Spleen (tissue), 11 donors: Measurements from ENCODE around the gene AOAH. TPM values are rescaled to one million over a fixed set of nuclear protein-coding genes. Genes with fewer than 3 reads are reported as not detected.
"Not testable (repeated sequence)": the region's sequence is repeated elsewhere in the genome, so short reads cannot be mapped to it uniquely, and the experiment has no call there.

Source experiments
- DNase-seq: peaks from one replicate; pipeline ENCODE4 v3.0.0-alpha.2; 2020
- H3K27ac ChIP-seq, 8 donors: fragments of 200-600 bp; sonication (generic) in 7 of 8; 1 replicate in 4 of 8; 2 replicates in 4 of 8; pipeline versions ENCODE4 v1.5.0 to v1.8.0; 2016 to 2021; ENCODE audit warnings: inconsistent platforms in 4 of 8, mild to moderate bottlenecking in 4 of 8, moderate library complexity in 1 of 8
- H3K27me3 ChIP-seq, 7 donors: fragments of 200-600 bp; sonication (generic) in 6 of 7; replicated peaks in 1 of 7; 1 replicate in 4 of 7; 2 replicates in 3 of 7; pipeline versions ENCODE4 v1.5.0 to v1.8.0; 2016 to 2021; ENCODE audit warnings: inconsistent platforms in 3 of 7, mild to moderate bottlenecking in 1 of 7
- H3K36me3 ChIP-seq, 6 donors: fragments of 200-600 bp; sonication (generic) in 5 of 6; 1 replicate in 4 of 6; 2 replicates in 2 of 6; pipeline versions ENCODE4 v1.5.0 to v1.8.0; 2016 to 2021; ENCODE audit warnings: inconsistent platforms in 2 of 6
- H3K4me1 ChIP-seq, 6 donors: fragments of 200-600 bp; sonication (generic) in 5 of 6; 1 replicate in 3 of 6; 2 replicates in 3 of 6; pipeline versions ENCODE4 v1.5.0 to v1.8.0; 2016 to 2021; ENCODE audit warnings: inconsistent platforms in 3 of 6
- H3K4me3 ChIP-seq, 8 donors: fragments of 200-600 bp; sonication (generic) in 7 of 8; 1 replicate in 4 of 8; 2 replicates in 4 of 8; pipeline versions ENCODE4 v1.5.0 to v1.8.0; 2016 to 2021; ENCODE audit warnings: inconsistent platforms in 4 of 8, mild to moderate bottlenecking in 4 of 8, moderate library complexity in 2 of 8
- H3K9me3 ChIP-seq, 8 donors: fragments of 200-600 bp; sonication (generic) in 7 of 8; 1 replicate in 4 of 8; 2 replicates in 4 of 8; pipeline versions ENCODE4 v1.5.0 to v1.8.0; 2016 to 2021; ENCODE audit warnings: inconsistent platforms in 4 of 8
- CTCF ChIP-seq, 11 experiments: fragments of 200-600 bp in 7 of 11; fragments of 450-650 bp in 4 of 11; sonication (generic) in 4 of 11; IDR thresholded peaks in 8 of 11; conservative IDR thresholded peaks in 3 of 11; 1 replicate in 7 of 11; 2 replicates in 4 of 11; pipeline versions ENCODE4 v1.4.0 to v1.8.0; 2016 to 2021; ENCODE audit warnings: antibody characterized with exemption in 11 of 11, inconsistent platforms in 4 of 11, mild to moderate bottlenecking in 1 of 11
- POLR2A ChIP-seq, 3 donors: fragments of 450-650 bp; IDR thresholded peaks; one replicate each; pipeline ENCODE4 v1.5.1; 2017; ENCODE audit warnings: antibody characterized with exemption in 3 of 3, mild to moderate bottlenecking in 1 of 3
- POLR2AphosphoS5 ChIP-seq, 3 donors: sonication (generic); formaldehyde crosslinking; IDR thresholded peaks; one replicate each; pipeline ENCODE4 v1.5.1; 2017; ENCODE audit warnings: antibody characterized with exemption in 3 of 3
- WGBS, 5 donors: extraction: QIAGEN DNeasy Blood & Tissue Kit in 3 of 5; methylation state at CpG; one replicate each; pipeline versions ENCODE4 v1.1.5 to v1.1.7; 2013 to 2018; 5-methylcytosine and 5-hydroxymethylcytosine counted together
- intact Hi-C: fragments of 100-400 bp; cut with DNase I; formaldehyde crosslinking; loops from one replicate; pipeline ENCODE4 v1.15.0; 2023; ENCODE audit warnings: low total_unique reads
- polyA plus RNA-seq, 3 donors: library from polyadenylated mRNA; stranded (reverse); fragments of 200-250 nt; gene quantifications; one replicate each; pipeline ENCODE4 v1.2.1, GENCODE V29; 2013
- total RNA-seq, 7 donors: library from RNA; depleted of rRNA in 3 of 7; stranded (reverse); fragments of >200 nt in 3 of 7; fragmentation: NEBNext Ultra II Directional in 4 of 7; extraction: Animal tissue kit (Norgen Biotek cat#: 25700) in 4 of 7; gene quantifications; one replicate each; pipeline versions ENCODE4 v1.1.0 to v1.2.1, GENCODE V29; 2016 to 2021
- donor health status: healthy with polysubstance abuse.
- donor health status: DM: no; HTN: no; CAD: no; lungs with moderate emphysema.
- donor health status: DM: no; HTN: no; CAD: no.
- donor health status: Bipolar disorder and iron deficiency.
- donor health status: healthy.
- donor health status: DM: no; HTN: no; CAD: no.
- donor health status: DM: yes; HTN: yes; CAD: no.

Gene AOAH
- total and polyA plus RNA-seq, 10 donors = 30.3 to 316 (median 191) TPM

- intact Hi-C loops = no loop called here
- no peaks in the 10 kb centered on the region for H3K9me3 ChIP-seq
- peaks cover 0 to 66% (median 0%) of the 10 kb centered on the region in 6 donors for H3K4me1 ChIP-seq
- no peaks in the 10 kb centered on the region for H3K27me3 ChIP-seq
- 79 to 92% (median 85%) methylated on average over 3 of the region's 3 CpGs for WGBS, 5 donors
- peak overlapping the region in 7 of 8 donors; percentile 19 to 91 (median 83) for H3K27ac ChIP-seq
- TF ChIP-seq POLR2A (IDR thresholded peaks at IDR 0.05) (no peak), CTCF (IDR thresholded peaks at IDR 0.05 in 8 of 11, conservative IDR thresholded peaks at IDR 0.05 in 3 of 11) (no peak)
- H3K4me3 ChIP-seq = peak overlapping the region in 3 of 8 donors; percentile 7 to 67 (median 9)
- DNase-seq = no peak
- H3K36me3 ChIP-seq = no peaks in the 10 kb centered on the region
Measured at GRCh38 chr7:36719083-36719632, 5.1 kb downstream of the AOAH start.

- intact Hi-C loops = no loop called here
- DNase-seq = no peak
- Histone ChIP-seq H3K27me3 (no peaks in the 10 kb centered on the region), H3K4me3 (peak overlapping the region in 1 of 8 donors; percentile 67), H3K4me1 (peaks cover 0 to 54% (median 0%) of the 10 kb centered on the region in 6 donors), H3K27ac (peak overlapping the region in 7 of 8 donors; percentile 46 to 91 (median 83)), H3K9me3 (no peaks in the 10 kb centered on the region), H3K36me3 (no peaks in the 10 kb centered on the region)
- no peak for TF ChIP-seq CTCF (IDR thresholded peaks at IDR 0.05 in 8 of 11, conservative IDR thresholded peaks at IDR 0.05 in 3 of 11)
- no peak for TF ChIP-seq POLR2AphosphoS5 (IDR thresholded peaks at IDR 0.05)
- TF ChIP-seq POLR2A (IDR thresholded peaks at IDR 0.05) = no peak
- 60 to 74% (median 72%) methylated on average over 3 of the region's 3 CpGs for WGBS, 5 donors
Measured at GRCh38 chr7:36717586-36717985, 6.7 kb downstream of the AOAH start.

GRCh38 chr7:36716802-36717201 lies 7.5 kb downstream of the AOAH start:
- WGBS, 5 donors = 79 to 88% (median 81%) methylated on average over 8 of the region's 8 CpGs
- H3K27ac ChIP-seq = peak overlapping the region in 5 of 8 donors; percentile 53 to 91 (median 85)

GRCh38 chr7:36712015-36712414 lies 12.3 kb downstream of the AOAH start:
- Histone ChIP-seq H3K4me3 (peak overlapping the region in 1 of 8 donors; percentile 9), H3K27me3 (no peaks in the 10 kb centered on the region), H3K9me3 (peaks cover 0 to 1% (median 0%) of the 10 kb centered on the region in 8 donors), H3K36me3 (peaks cover 0 to 14% (median 0%) of the 10 kb centered on the region in 6 donors), H3K4me1 (peaks cover 0 to 43% (median 0%) of the 10 kb centered on the region in 6 donors), H3K27ac (peak overlapping the region in 3 of 8 donors; percentile 7 to 45 (median 35))
- intact Hi-C loops = no loop called here
- 79 to 86% (median 81%) methylated on average over 5 of the region's 5 CpGs for WGBS, 5 donors
- TF ChIP-seq CTCF (IDR thresholded peaks at IDR 0.05 in 8 of 11, conservative IDR thresholded peaks at IDR 0.05 in 3 of 11) (no peak), POLR2AphosphoS5 (IDR thresholded peaks at IDR 0.05) (no peak), POLR2A (IDR thresholded peaks at IDR 0.05) (no peak)
- no peak for DNase-seq

More at GRCh38 chr7:36716802-36717201, 7.5 kb downstream of the AOAH start:
- H3K9me3 ChIP-seq, H3K36me3 ChIP-seq, DNase-seq, intact Hi-C loops, H3K27me3 ChIP-seq: not testable (repeated sequence)
- Histone ChIP-seq H3K4me3 (peak overlapping the region in 1 of 8 donors; percentile 35), H3K4me1 (peaks cover 0 to 60% (median 0%) of the 10 kb centered on the region in 6 donors)
